Naive thymus-derived CD8-positive, alpha-beta T cell (primary cell): ENCODE data around the gene MYO1G. TPM values are rescaled to one million over a fixed set of nuclear protein-coding genes. Genes with fewer than 3 reads are reported as not detected.

ENCODE experiments used
- ATAC-seq, 2 donors: fragments of 150-1000 bp; cut with Tn5 transposase in 1 of 2; sonication (Bioruptor Pico), chemical (Tn5 transposase) in 1 of 2; 1 replicate in 1 of 2; 2 replicates in 1 of 2; pipeline ENCODE4 v1.10.0; 2021; ENCODE audit warnings: mild to moderate bottlenecking in 2 of 2, moderate library complexity in 2 of 2
- POLR2A ChIA-PET: fragments of 350-600 bp; sonication (Branson Sonifier 250); formaldehyde crosslinking; loops from one replicate; lab custom pipeline; 2021; ENCODE audit warnings: antibody characterized with exemption; lab: Charles Lee
- DNase-seq, 10 donors: peaks; one replicate each; pipeline versions ENCODE4 v3.0.0 to v3.0.0-alpha.2; 2020 to 2022
- H3K27ac Mint-ChIP-seq, 10 donors: one replicate each; pipeline ENCODE4 v1.8.0; 2020 to 2022; ENCODE audit warnings: mild to moderate bottlenecking in 10 of 10, mixed read lengths in 10 of 10, moderate library complexity in 4 of 10, inconsistent platforms in 1 of 10
- H3K27me3 Mint-ChIP-seq, 5 donors: one replicate each; pipeline ENCODE4 v1.8.0; 2021 to 2022; ENCODE audit warnings: mixed read lengths in 5 of 5
- H3K36me3 Mint-ChIP-seq, 3 donors: one replicate each; pipeline ENCODE4 v1.8.0; 2020 to 2022; ENCODE audit warnings: mixed read lengths in 3 of 3, mild to moderate bottlenecking in 2 of 3, inconsistent platforms in 1 of 3
- H3K4me1 Mint-ChIP-seq, 4 donors: one replicate each; pipeline ENCODE4 v1.8.0; 2021 to 2022; ENCODE audit warnings: mixed read lengths in 4 of 4
- H3K4me3 Mint-ChIP-seq, 10 donors: one replicate each; pipeline ENCODE4 v1.8.0; 2020 to 2022; ENCODE audit warnings: mild to moderate bottlenecking in 10 of 10, mixed read lengths in 10 of 10, moderate library complexity in 6 of 10, inconsistent platforms in 1 of 10
- H3K9me3 Mint-ChIP-seq, 9 donors: one replicate each; pipeline ENCODE4 v1.8.0; 2020 to 2022; ENCODE audit warnings: mixed read lengths in 9 of 9, mild to moderate bottlenecking in 3 of 9, inconsistent platforms in 1 of 9, moderate library complexity in 1 of 9
- polyA plus RNA-seq, 3 donors: library from polyadenylated mRNA; unstranded; fragments of 300-500 nt; fragmentation: Illumina TruSeq; gene quantifications; one replicate each; pipeline ENCODE4 v1.2.3, GENCODE V29; 2021
- total RNA-seq, 8 experiments: library from RNA in 2 of 8; stranded (reverse) in 2 of 8; gene quantifications; one replicate each; pipeline ENCODE4 v1.2.3 and lab custom pipeline; 2021 to 2026

MYO1G gene
- total and polyA plus RNA-seq, 5 experiments from 2014 or later = 44.4 to 106 (median 60.0) TPM

- DNase-seq = peak in 1 of 10 donors; percentile 10
Measured at GRCh38 chr7:44979481-44980392, 922 bp upstream of the MYO1G start.

GRCh38 chr7:44977959-44978335, 868 bp downstream of the MYO1G start:
- Mint-ChIP-seq H3K9me3 (no peaks in the 10 kb centered on the region), H3K27me3 (no peaks in the 10 kb centered on the region), H3K27ac (peak overlapping the region; percentile 89 to 98 (median 96)), H3K4me3 (peak overlapping the region; percentile 90 to 99 (median 94)), H3K36me3 (peaks cover 0 to 45% (median 0%) of the 10 kb centered on the region in 3 donors), H3K4me1 (peaks cover 24 to 83% (median 75%) of the 10 kb centered on the region in 4 donors)
- ATAC-seq (no peak), DNase-seq (peak in 3 of 10 donors; percentile 14 to 62 (median 20))
- POLR2A ChIA-PET = interaction anchor here (0.5 to 10.5 kb wide), 16 partner anchors 10 to 488 kb away, joined by 3 to 207 read pairs (median 4); partner anchors contain the start of genes CCM2, DDX56, NUDCD3 and PURB

More at GRCh38 chr7:44979481-44980392, 922 bp upstream of the MYO1G start:
- H3K4me1 Mint-ChIP-seq = peaks cover 32 to 88% (median 80%) of the 10 kb centered on the region in 4 donors
- H3K9me3 Mint-ChIP-seq = no peaks in the 10 kb centered on the region
- POLR2A ChIA-PET = interaction anchor here (0.6 to 10.5 kb wide), 13 partner anchors 9 to 490 kb away, joined by 3 to 207 read pairs (median 4); partner anchors contain the start of genes CCM2, NUDCD3, PURB and TBRG4
- H3K4me3 Mint-ChIP-seq = peak overlapping the region; percentile 90 to 99 (median 94)
- ATAC-seq = no peak
- H3K27ac Mint-ChIP-seq = peak overlapping the region; percentile 89 to 98 (median 96)
- no peaks in the 10 kb centered on the region for H3K27me3 Mint-ChIP-seq
- peaks cover 2 to 51% (median 16%) of the 10 kb centered on the region in 3 donors for H3K36me3 Mint-ChIP-seq

GRCh38 chr7:44977304-44977958, 1.4 kb downstream of the MYO1G start:
- H3K36me3 Mint-ChIP-seq = peaks cover 0 to 44% (median 0%) of the 10 kb centered on the region in 3 donors

GRCh38 chr7:44976746-44977196, 2.0 kb downstream of the MYO1G start:
- Mint-ChIP-seq H3K27ac (peak overlapping the region; percentile 57 to 98 (median 94)), H3K4me3 (peak overlapping the region; percentile 90 to 99 (median 94)), H3K4me1 (peaks cover 24 to 84% (median 76%) of the 10 kb centered on the region in 4 donors), H3K27me3 (no peaks in the 10 kb centered on the region), H3K9me3 (no peaks in the 10 kb centered on the region), H3K36me3 (peaks cover 0 to 44% (median 0%) of the 10 kb centered on the region in 3 donors)
- DNase-seq (peak in 1 of 10 donors; percentile 30), ATAC-seq (no peak)
- POLR2A ChIA-PET = interaction anchor here (0.7 to 10.5 kb wide), 6 partner anchors 9 to 371 kb away, joined by 3 to 207 read pairs (median 14); partner anchors contain the start of genes CCM2 and TBRG4

More at GRCh38 chr7:44977304-44977958, 1.4 kb downstream of the MYO1G start:
- Mint-ChIP-seq H3K9me3 (no peaks in the 10 kb centered on the region), H3K4me3 (peak overlapping the region; percentile 90 to 99 (median 94)), H3K4me1 (peaks cover 24 to 84% (median 74%) of the 10 kb centered on the region in 4 donors), H3K27me3 (no peaks in the 10 kb centered on the region), H3K27ac (peak overlapping the region; percentile 89 to 98 (median 96))
- ATAC-seq = peak; percentile 26 to 43
- POLR2A ChIA-PET = interaction anchor here (1.1 to 10.5 kb wide), 13 partner anchors 9 to 403 kb away, joined by 3 to 207 read pairs (median 6); partner anchors contain the start of genes CCM2, DDX56, PURB and TBRG4
- peak in 9 of 10 donors; percentile 36 to 85 (median 49) for DNase-seq

- H3K27me3 Mint-ChIP-seq = no peaks in the 10 kb centered on the region
- H3K4me3 Mint-ChIP-seq = peak overlapping the region in 9 of 10 donors; percentile 39 to 99 (median 92)
- peaks cover 23 to 81% (median 72%) of the 10 kb centered on the region in 4 donors for H3K4me1 Mint-ChIP-seq
- ATAC-seq = no peak
- DNase-seq = peak in 1 of 10 donors; percentile 47
- peak overlapping the region; percentile 57 to 98 (median 94) for H3K27ac Mint-ChIP-seq
- H3K9me3 Mint-ChIP-seq = no peaks in the 10 kb centered on the region
- peaks cover 0 to 44% (median 0%) of the 10 kb centered on the region in 3 donors for H3K36me3 Mint-ChIP-seq
- POLR2A ChIA-PET = interaction anchor here (0.7 to 10.5 kb wide), 5 partner anchors 10 to 370 kb away, joined by 3 to 207 read pairs (median 20); partner anchors contain the start of genes CCM2 and TBRG4
Measured at GRCh38 chr7:44976040-44976745, 2.6 kb downstream of the MYO1G start.

- Mint-ChIP-seq H3K4me3 (peak overlapping the region in 1 of 10 donors; percentile 41), H3K36me3 (peaks cover 0 to 48% (median 0%) of the 10 kb centered on the region in 3 donors), H3K27me3 (no peaks in the 10 kb centered on the region), H3K4me1 (peaks cover 23 to 74% (median 65%) of the 10 kb centered on the region in 4 donors), H3K9me3 (no peaks in the 10 kb centered on the region), H3K27ac (peak overlapping the region in 9 of 10 donors; percentile 51 to 95 (median 70))
- POLR2A ChIA-PET = interaction anchor here (1.4 to 10.5 kb wide), 5 partner anchors 11 to 135 kb away, joined by 3 to 207 read pairs (median 20); partner anchors contain the start of genes CCM2 and TBRG4
- DNase-seq = peak in 1 of 10 donors; percentile 48
- ATAC-seq = no peak
Measured at GRCh38 chr7:44975331-44976039, 3.3 kb downstream of the MYO1G start.

- H3K4me3 Mint-ChIP-seq = peak overlapping the region in 6 of 10 donors; percentile 15 to 76 (median 42)
Measured at GRCh38 chr7:44974549-44974948, 4.3 kb downstream of the MYO1G start.

GRCh38 chr7:44973610-44974401, 5.0 kb downstream of the MYO1G start:
- Mint-ChIP-seq H3K36me3 (peaks cover 0 to 54% (median 0%) of the 10 kb centered on the region in 3 donors), H3K4me3 (peak overlapping the region in 1 of 10 donors; percentile 29), H3K27ac (peak overlapping the region in 9 of 10 donors; percentile 47 to 88 (median 77)), H3K27me3 (no peaks in the 10 kb centered on the region), H3K4me1 (peaks cover 17 to 61% (median 49%) of the 10 kb centered on the region in 4 donors), H3K9me3 (no peaks in the 10 kb centered on the region)
- POLR2A ChIA-PET = interaction anchor here (0.6 to 10.5 kb wide), 16 partner anchors 9 to 162 kb away, joined by 3 to 207 read pairs (median 6); partner anchors contain the start of genes CCM2, PURB and TBRG4
- DNase-seq = peak in 9 of 10 donors; percentile 43 to 80 (median 48)
- peak; percentile 26 to 28 for ATAC-seq

More at GRCh38 chr7:44974549-44974948, 4.3 kb downstream of the MYO1G start:
- Mint-ChIP-seq H3K9me3 (no peaks in the 10 kb centered on the region), H3K27me3 (no peaks in the 10 kb centered on the region), H3K27ac (peak overlapping the region; percentile 19 to 88 (median 75)), H3K4me1 (peaks cover 23 to 64% (median 56%) of the 10 kb centered on the region in 4 donors), H3K36me3 (peaks cover 0 to 48% (median 0%) of the 10 kb centered on the region in 3 donors)
- ATAC-seq (no peak), DNase-seq (peak in 1 of 10 donors; percentile 46)
- POLR2A ChIA-PET = interaction anchor here (0.6 to 10.5 kb wide), 13 partner anchors 8 to 161 kb away, joined by 3 to 207 read pairs (median 6); partner anchors contain the start of genes CCM2 and PURB

- DNase-seq (no peak), ATAC-seq (no peak)
- POLR2A ChIA-PET = interaction anchor here (1.2 to 10.5 kb wide), 5 partner anchors 8 to 163 kb away, joined by 5 to 207 read pairs (median 16); partner anchors contain the start of gene TBRG4
- peaks cover 13 to 57% (median 40%) of the 10 kb centered on the region in 4 donors for H3K4me1 Mint-ChIP-seq
- no peaks in the 10 kb centered on the region for H3K9me3 Mint-ChIP-seq
- H3K27ac Mint-ChIP-seq = peak overlapping the region in 9 of 10 donors; percentile 6 to 79 (median 50)
- H3K36me3 Mint-ChIP-seq = peaks cover 0 to 58% (median 0%) of the 10 kb centered on the region in 3 donors
- no peaks in the 10 kb centered on the region for H3K27me3 Mint-ChIP-seq
- no peak overlapping the region for H3K4me3 Mint-ChIP-seq
Measured at GRCh38 chr7:44972562-44972961, 6.3 kb downstream of the MYO1G start.
